Chondrocyte (in vitro differentiated cells): ENCODE results near the gene IGF2BP3. TPM values are rescaled to one million over a fixed set of nuclear protein-coding genes. Genes with fewer than 3 reads are reported as not detected.

Experiments
- DNase-seq: peaks from one replicate; pipeline ENCODE4 v3.0.0; 2021; ENCODE audit warnings: mixed read lengths, low spot score
- H3K27ac Mint-ChIP-seq: one replicate; pipeline ENCODE4 v1.8.0; 2021; ENCODE audit warnings: mild to moderate bottlenecking, moderate library complexity, mixed read lengths; ENCODE audit not compliant: unreplicated experiment
- H3K27me3 Mint-ChIP-seq: 2 replicates; pipeline ENCODE4 v1.8.0; 2021; ENCODE audit warnings: low read depth, mixed read lengths
- H3K36me3 Mint-ChIP-seq: 2 replicates; pipeline ENCODE4 v1.8.0; 2021; ENCODE audit warnings: low read depth, mixed read lengths
- H3K4me1 Mint-ChIP-seq: 2 replicates; pipeline ENCODE4 v1.8.0; 2021; ENCODE audit warnings: low read depth, mild to moderate bottlenecking, mixed read lengths
- H3K4me3 Mint-ChIP-seq: one replicate; pipeline ENCODE4 v1.8.0; 2021; ENCODE audit warnings: mild to moderate bottlenecking, moderate library complexity, mixed read lengths; ENCODE audit not compliant: unreplicated experiment
- H3K9me3 Mint-ChIP-seq: 2 replicates; pipeline ENCODE4 v1.8.0; 2021; ENCODE audit warnings: low read depth, mixed read lengths
- CTCF ChIP-seq: fragments of 200-600 bp; sonication (generic); IDR thresholded peaks from 2 replicates; pipeline ENCODE4 v1.5.0; 2021; ENCODE audit warnings: antibody characterized with exemption, mild to moderate bottlenecking, moderate library complexity
- total RNA-seq: library from RNA; stranded (reverse); gene quantifications from 3 replicates; pipeline ENCODE4 v1.2.1, GENCODE V29; 2021

Gene IGF2BP3
- total RNA-seq, 1 donor from 2014 or later, result 53.0 TPM

DNA sequence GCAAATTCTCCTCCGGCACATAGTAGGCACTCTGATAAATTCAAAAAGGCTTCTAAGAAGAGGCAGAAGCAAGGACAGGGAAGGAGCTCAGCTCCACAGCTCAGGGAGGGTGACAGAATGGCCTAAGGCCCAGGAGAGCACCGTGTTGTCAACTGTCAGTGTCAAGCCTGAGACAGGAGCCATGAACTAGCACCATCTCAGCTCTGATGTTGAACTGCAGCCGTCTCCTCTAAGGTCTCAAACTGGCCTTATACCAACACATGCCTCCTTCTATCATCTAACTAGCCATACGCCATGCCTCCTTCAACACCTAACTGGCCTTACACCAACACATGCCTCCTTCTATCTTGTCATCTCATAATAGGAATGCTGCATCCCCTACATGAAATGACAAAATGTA is 73.0 kb downstream of the IGF2BP3 start:
- Mint-ChIP-seq H3K36me3 (peaks cover 2% of the 10 kb centered on the region), H3K27me3 (no peaks in the 10 kb centered on the region), H3K9me3 (no peaks in the 10 kb centered on the region), H3K4me3 (no peak overlapping the region), H3K4me1 (peaks cover 49% of the 10 kb centered on the region), H3K27ac (peak overlapping the region; percentile 86)
- TF ChIP-seq CTCF, result no peak
- DNase-seq, result no peak

DNA sequence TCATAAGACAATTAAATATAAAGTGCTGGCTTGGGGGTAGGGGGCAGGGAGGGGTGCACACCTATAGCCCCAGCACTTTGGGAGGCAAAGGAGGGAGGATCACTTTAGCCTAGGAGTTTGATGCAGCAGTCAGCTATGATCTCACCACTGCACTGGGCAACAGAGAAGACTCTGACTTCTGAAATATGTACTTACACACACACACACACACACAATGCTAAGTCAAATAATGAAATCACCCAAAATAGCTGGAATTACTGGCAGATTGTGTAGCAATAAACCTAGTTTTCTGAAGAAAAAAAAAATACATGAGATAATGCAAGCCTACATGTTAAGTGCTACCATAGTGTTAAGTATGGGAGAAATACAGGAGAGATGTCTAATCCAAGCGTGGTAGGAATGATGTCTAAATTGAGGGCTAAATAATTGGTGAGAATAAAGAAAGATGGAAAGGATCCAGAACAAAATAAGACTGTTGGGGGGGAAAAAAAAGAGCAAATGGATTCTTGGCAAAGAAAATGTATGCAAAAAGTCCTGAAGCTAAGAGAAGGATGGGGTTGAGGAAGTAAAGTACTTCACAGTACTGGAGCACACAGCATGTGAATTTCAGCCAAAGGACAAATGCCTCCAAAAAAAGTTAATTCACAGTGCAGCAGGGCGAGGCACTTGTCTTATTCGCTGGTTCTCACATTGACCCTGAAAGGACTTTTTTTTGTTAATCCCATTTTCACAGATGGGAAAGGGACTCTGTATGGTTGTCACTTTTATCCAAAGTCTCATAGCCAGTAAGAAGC is 73.9 kb downstream of the IGF2BP3 start:
- no peaks in the 10 kb centered on the region for H3K9me3 Mint-ChIP-seq
- TF ChIP-seq CTCF, result no peak
- peaks cover 56% of the 10 kb centered on the region for H3K4me1 Mint-ChIP-seq
- H3K27me3 Mint-ChIP-seq, result no peaks in the 10 kb centered on the region
- peak overlapping the region; percentile 86 for H3K27ac Mint-ChIP-seq
- peaks cover 2% of the 10 kb centered on the region for H3K36me3 Mint-ChIP-seq
- no peak overlapping the region for H3K4me3 Mint-ChIP-seq
- no peak for DNase-seq

- Mint-ChIP-seq H3K4me3 (no peak overlapping the region), H3K27me3 (no peaks in the 10 kb centered on the region), H3K36me3 (peaks cover 2% of the 10 kb centered on the region), H3K9me3 (no peaks in the 10 kb centered on the region), H3K27ac (peak overlapping the region; percentile 86), H3K4me1 (peaks cover 62% of the 10 kb centered on the region)
- TF ChIP-seq CTCF, result no peak
- no peak for DNase-seq
Observed at GRCh38 chr7:23394488-23395171, 75.7 kb downstream of the IGF2BP3 start.

GRCh38 chr7:23393636-23394035 is 76.7 kb downstream of the IGF2BP3 start:
- no peaks in the 10 kb centered on the region for H3K9me3 Mint-ChIP-seq

More at GRCh38 chr7:23393636-23394035, 76.7 kb downstream of the IGF2BP3 start:
- Mint-ChIP-seq H3K27ac (no peak overlapping the region), H3K27me3 (no peaks in the 10 kb centered on the region), H3K36me3 (peaks cover 4% of the 10 kb centered on the region), H3K4me1 (peaks cover 65% of the 10 kb centered on the region), H3K4me3 (no peak overlapping the region)
- no peak for TF ChIP-seq CTCF
- no peak for DNase-seq
